AG08395 (cell line): ENCODE data around the gene CACNA1B.

Source experiments
- DNase-seq: peaks from one replicate; pipeline ENCODE4 v3.0.0; 2012; ENCODE audit warnings: mixed read lengths, low spot score

Gene CACNA1B

GRCh38 chr9:138040446-138041430 is 163.2 kb downstream of the CACNA1B start:
- DNase-seq, result no peak

GRCh38 chr9:138042146-138042545 is 164.6 kb downstream of the CACNA1B start:
- no peak for DNase-seq

GRCh38 chr9:138042640-138043039 is 165.1 kb downstream of the CACNA1B start:
- DNase-seq, result no peak

- no peak for DNase-seq
These were observed 165.5 kb downstream of the CACNA1B start for GRCh38 chr9:138043061-138043410.

- DNase-seq, result no peak
These were observed 166.1 kb downstream of the CACNA1B start for GRCh38 chr9:138043411-138044345.

GRCh38 chr9:138044485-138045383 is 167.2 kb downstream of the CACNA1B start:
- no peak for DNase-seq

GRCh38 chr9:138045541-138046490 is 168.2 kb downstream of the CACNA1B start:
- DNase-seq, result no peak

GRCh38 chr9:138046641-138047301 is 169.2 kb downstream of the CACNA1B start:
- DNase-seq, result no peak

GRCh38 chr9:138047469-138048040 is 170.0 kb downstream of the CACNA1B start:
- DNase-seq, result no peak

- no peak for DNase-seq
These were observed 170.6 kb downstream of the CACNA1B start for GRCh38 chr9:138048184-138048583.

- DNase-seq, result no peak
These were observed 171.7 kb downstream of the CACNA1B start for GRCh38 chr9:138049085-138049778.

- DNase-seq, result no peak
These were observed 172.3 kb downstream of the CACNA1B start for GRCh38 chr9:138049779-138050471.

GRCh38 chr9:138050472-138051330 is 173.1 kb downstream of the CACNA1B start:
- DNase-seq, result no peak

- DNase-seq, result no peak
These were observed 174.2 kb downstream of the CACNA1B start for GRCh38 chr9:138051586-138052321.

- DNase-seq, result no peak
These were observed 174.7 kb downstream of the CACNA1B start for GRCh38 chr9:138052322-138052615.

- DNase-seq, result no peak
These were observed 175.2 kb downstream of the CACNA1B start for GRCh38 chr9:138052635-138053320.
